NCI-H1694 treated with DMSO at 0.1 percent for 48 hours (cell line): Measurements from ENCODE around the gene PVALEF.

ENCODE experiments used
- DNase-seq: peaks from one replicate; lab custom pipeline; 2025; lab: John Stamatoyannopoulos, UW

Gene PVALEF

DNA sequence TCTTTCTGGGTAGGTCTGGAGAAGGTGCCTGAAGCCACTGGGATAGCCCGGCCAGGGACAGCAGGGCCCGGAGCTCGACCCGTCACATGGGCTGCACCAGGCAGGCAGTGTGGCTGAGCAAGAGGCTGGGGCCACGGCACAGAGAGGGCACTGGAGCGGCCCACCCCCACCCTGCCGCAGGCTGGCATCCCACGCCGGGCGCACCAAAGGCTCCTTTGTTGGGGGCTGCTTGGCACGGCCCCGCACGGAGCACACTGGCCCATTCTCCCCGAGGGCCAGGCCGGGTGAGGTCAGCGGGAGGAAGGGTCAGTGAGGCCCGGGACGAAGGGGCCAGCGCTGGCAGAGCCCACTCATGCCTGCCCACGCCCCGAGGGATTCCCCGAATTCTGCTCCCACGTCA is 36.5 kb upstream of the PVALEF start:
- DNase-seq, result no peak

DNA sequence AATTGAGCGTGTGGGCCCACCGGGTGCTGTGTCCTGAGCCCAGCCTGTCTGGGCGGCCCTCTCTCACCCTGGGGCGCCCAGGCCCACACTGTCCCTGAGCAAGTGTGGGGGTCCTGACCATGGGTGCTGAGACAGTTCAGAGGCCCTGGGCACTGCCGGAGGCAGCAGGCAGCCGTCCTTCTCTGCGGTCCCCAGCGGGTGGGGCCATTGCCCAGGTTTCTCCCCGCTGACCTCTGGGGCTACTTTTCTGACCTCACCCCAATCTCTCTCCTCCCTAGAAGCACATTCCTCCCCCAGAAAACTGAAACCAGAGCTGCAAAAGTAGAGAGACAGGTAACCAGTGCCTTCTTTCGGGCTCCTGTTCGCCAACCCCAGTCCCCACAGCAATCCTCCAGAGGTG is 36.0 kb upstream of the PVALEF start:
- DNase-seq, result no peak

DNA sequence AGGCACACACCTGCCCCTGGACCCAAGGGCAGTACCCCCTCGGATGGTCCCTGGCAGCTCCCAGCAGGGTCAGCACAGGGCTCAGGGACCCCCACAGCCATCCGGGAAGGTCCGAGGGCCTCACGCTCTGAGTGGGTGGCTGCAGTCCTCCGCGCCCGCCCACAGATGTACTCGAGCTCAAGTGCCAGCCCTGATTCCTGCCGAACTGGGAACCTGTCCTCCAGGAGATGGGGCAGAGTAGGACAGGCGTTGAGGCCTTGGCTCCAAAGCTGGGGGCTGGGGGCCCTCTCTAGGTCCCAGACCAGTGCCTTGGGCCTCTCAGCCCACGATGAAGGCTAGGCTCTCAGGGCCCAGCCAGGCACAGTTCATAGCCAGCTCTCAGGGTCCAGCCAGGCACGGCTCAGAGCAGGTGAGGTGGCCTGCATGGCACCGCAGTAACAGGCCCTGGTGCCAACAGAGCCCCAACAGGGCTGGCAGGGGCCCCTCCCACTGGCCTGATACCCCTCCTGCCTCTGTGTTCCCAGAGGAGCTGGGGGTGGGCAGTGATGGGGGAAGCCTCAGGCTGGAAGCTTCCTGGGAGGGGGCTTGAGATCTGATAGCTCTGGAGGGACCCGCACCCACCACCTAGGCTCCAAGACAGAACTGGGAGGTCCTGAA is 35.5 kb upstream of the PVALEF start:
- DNase-seq, result no peak

DNA sequence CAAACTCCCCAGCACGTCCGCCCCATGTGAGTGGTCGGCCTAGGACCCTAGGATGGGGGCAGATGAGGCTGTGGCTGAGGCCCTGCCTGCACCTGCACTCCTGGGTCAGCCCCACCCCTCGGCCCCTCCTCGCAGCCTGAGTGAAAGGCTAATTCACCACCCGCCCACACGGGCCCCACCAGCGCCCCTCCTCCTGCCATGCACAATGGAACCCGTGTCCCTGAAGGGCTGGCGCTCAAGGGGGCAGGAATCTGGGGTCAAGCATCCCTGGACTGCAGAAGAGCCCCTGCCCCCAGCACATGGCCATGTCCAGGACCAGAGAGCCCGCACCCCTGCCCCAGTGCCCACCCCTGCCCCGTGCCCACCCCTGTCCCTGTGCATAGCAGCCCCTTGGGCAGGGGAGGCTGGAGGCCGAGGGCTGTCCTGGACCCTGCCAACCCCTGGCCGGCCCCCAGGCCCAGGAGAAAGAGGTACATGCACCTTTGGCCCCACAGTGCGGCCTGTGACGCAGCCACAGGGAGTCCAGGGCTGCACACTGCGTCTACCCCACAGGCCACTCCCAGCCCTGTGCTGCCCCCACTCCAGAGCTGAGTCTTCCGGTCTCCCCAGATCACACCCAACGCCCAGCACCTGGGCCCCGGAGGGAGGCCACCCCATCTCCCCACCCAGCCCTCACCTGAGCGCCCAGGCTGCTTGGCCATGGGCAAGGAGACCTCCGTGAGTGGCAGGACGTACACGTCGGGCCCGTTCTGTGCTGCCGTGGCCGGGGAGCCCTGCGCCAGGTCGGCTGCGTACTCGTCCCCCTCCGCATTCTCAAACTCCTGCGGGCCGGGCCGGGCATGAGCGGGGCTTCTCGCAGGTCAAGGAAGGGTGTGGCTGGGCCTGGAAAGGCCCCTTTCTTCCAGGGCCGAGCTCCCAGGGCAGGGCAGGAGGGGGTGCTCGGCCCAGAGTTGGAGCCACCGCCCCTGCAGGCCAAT is 34.6 kb upstream of the PVALEF start:
- DNase-seq, result no peak

DNA sequence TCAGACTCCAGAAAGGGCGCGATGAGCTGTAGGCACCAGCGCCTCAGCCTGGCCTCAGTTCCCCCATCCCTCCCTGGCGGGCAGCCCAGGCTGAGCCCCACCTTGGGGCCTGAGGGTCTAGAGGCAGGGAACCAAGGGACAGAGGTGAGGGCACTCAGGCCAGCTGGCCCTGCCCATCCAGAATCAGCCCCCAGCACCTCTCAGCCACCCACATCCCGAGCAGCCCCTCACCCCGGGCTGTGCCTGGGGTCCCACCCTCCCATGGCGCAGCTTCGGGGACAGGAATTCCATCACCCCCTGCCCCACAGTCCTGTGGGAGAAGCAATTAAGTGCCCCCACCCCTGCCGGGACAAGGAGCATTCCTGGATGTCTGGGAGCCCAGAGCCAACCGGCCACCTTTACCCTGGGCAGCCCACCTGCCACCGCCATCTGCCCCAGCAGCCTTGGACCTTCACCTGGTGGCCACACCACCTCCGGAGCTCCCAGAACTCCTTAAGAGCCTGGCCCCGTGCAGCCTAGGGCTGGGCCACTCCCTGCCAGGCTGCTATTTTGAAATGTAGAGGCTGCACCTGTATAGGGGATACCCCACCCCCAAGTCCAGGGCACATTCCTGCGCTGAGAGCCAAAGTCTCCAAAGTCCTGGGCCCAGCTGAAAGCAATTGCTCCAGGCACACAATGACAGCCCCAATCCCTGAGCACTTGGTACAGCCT is 33.7 kb upstream of the PVALEF start:
- no peak for DNase-seq

DNA sequence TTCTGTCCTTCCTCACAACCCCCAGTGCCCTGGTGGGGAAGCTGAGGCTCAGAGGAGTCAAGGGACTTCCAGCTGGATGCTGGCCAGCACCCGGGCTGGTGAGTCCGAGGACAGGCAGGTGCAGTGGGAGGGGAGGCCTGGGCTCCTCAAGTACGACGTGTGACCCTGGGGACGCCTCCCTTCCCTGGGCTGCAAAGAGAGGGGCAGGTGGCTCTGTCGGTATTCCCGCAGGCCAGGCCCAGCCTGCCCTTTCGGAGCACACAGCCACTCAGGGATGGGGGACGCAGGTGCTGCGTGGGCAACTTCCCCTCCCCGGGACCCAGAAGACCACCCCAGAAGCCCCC is 33.1 kb upstream of the PVALEF start:
- no peak for DNase-seq

DNA sequence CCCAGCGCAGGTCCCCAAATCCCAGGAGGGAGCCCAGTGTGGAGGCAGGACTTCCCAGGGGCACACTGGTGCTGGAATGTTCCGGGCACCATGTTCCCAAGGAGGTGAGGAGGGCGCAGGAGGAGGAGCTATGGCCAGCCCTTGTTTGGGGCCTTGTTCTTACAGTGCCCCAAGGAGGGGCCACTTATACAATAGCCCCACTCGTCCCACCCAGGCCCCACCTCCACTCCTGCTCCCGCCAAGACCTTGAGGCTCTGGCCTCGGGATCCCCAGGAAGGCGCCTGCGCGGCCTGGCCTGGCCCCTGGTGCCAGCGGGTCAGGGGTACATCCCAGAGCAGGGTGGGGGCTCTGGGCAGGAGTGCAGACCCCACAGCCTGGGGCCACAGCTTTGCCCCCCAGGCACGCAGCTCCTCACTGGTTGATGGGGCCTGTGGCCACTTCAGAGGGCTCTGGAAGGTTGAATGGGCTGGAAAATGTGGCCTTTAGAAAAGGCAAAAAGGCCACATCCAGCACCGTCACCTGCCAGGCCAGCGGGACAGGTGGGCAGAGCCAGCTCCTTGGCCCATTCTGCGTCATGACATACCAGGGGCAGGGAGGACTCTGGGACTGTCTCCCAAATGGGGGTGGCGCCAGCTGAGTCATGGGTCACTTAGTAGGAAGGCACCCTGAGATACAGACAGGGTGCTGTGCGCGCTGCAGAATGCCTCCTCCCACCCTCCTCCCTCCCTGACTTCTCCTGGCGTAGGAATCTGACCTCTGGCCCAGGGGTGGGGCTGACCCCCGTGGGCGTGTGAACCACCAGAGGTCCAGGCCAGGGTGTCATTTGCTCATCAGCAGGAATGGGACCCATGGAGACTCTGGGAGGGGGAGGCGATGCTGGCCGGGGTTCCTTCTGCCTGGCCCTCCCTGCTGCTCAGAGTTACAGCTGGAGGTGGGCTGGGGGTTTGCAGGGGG is 32.3 kb upstream of the PVALEF start:
- no peak for DNase-seq

DNA sequence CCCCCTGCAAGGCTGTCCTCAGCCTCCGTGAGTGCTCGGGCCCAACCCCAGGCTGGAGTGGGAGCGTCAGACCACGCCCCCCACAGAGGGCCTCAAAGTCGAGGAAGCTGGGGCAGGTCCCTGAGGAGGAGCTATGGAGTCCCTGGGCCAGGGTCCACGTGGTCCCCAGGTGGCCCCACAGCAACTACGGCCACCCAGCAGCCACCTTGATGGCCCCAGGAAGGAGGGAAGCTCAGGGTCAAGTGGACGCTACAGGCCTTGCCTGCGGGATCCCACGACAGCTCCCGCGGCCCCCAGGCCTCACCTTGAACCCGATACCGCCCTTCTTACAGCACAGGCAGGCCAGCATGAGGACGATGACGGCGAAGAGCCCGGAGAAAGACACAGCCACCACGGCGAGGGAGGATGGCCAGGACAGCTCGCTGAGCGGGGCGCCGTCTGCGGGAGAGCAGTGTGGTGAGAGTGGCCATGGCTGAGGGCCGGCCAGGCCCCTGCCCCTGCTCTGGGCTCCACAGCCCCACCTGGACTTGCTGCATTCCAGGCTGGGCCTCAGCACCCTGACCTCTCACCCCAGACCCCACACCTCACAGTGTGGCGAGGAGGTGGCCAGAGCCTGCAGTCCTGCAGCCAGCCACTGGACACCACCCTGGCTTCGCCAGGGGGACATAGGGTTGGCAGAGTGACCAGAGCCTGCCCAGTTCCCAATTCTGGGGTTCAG is 31.1 kb upstream of the PVALEF start:
- no peak for DNase-seq

DNA sequence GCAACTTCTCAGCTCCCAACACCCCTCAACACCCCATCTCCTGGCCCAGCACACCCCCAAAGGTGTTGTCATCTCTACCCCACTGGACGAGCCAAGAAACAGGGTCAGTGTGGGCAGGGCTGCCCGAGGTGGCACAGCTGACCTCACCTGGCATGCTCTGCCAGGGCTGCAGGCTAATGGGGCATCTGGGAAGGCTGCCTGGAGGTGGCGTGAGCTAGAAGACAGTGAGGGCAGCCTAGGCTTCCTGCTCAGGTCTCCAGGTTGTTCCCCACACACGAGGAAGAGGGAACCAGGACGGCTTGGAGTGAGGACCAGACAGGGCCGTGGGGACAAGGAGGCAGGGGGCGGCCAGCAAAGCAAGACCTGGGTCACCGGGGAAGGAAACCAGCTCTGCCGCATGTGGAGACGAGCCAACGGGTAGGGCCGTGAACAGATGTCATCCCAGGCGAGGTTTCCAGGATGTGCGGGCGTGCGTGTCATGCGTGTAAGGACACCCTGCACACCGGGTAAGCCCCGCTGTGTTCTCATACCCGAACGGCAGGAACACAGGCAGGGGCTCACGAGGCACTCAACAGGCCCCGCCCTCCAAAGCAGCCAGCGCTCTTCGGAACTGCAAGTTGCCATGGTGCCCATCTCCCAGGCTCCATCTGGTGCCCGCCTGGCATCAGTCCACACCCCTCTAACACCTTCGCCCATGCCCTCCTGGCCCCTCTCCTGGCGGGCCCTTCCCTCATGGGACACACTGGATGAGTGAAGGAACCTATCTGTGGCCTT is 29.6 kb upstream of the PVALEF start:
- DNase-seq, result peak; percentile 89

DNA sequence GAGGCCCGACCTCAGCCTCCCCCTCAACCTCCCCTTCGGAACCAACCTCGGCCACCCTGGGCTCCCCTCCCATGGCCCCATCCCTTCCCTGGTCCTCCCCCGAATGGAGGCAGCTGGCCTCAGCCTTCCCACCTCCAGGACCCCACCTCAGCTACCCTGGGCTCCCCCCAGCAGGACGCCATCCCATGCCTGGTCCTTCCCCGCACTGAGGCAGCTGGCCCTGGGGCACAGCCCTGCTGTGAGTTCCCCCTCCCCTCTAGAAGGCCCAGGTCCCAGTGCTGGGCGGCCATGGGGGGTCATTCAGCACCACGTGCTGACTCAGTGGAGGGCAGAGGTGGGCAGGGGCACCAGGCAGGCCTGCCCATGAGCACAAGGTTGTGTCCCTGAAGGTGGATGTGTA is 28.9 kb upstream of the PVALEF start:
- no peak for DNase-seq

DNA sequence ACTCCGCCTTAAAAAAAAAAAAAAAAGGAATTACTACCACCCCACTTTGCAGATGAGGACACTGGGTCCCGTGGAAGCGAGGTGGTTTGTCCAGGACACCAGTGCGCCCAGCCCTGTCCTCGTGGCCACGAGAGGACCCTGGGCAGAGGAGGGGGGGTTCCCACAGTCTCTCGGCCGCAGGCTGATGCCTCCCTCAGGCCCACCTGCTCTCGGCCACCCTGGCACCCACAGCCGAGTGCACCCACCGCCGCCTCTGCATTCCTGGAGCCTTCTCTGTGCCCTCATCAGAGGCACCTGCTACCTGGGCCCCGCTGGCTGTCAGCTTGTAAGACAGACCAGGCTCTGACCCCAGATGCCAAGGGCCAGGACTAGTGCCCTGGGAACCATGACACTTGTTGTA is 28.1 kb upstream of the PVALEF start:
- DNase-seq, result no peak

DNA sequence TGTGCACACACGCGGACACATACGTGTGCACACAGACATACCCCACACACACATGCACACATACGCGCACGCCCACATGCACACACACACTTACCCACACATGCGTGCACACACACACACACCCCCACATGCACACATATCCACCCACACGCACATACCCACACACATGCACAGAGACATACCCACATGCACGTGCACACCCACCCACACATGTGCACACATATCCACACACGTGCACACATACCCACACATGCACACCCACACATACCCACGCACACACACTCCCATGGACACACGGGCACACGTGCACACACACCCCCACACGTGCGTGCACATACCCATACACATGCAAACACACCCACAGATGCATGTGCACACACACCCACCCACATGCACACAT is 27.2 kb upstream of the PVALEF start:
- DNase-seq, result no peak

DNA sequence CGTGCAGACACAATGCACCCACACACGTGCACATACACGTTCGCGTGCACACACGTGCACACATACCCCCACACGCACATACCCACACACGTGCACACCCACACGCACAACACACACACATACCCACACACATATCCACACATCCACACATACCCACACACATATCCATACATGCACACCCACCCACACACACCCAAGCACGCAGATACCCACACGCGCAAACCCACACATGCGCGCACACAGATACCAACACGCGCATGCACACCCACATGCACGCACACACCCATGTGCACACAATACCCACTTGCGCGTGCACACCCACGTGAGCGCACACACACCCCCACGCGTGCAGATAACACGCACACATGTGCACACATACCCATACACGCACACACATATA is 26.8 kb upstream of the PVALEF start:
- no peak for DNase-seq

DNA sequence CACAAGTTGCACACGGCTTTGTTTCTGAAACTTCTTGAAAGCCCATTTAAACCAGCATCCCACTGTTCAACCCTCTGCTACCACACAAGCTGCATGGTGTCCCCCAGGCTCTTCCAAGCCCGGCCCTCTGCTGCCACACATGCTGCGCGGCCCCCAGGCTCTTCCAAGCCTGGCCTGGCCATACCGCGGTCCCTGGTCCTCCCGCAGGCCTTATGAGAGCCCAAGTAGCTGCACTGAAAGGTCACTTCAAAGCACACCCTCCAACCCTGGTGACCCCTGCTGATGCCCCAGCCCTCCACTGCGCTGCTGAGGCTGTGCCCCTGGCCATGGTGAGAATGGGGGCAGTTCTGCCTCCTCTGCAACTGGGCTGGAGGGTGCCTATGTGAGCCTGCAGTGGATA is 25.9 kb upstream of the PVALEF start:
- no peak for DNase-seq

DNA sequence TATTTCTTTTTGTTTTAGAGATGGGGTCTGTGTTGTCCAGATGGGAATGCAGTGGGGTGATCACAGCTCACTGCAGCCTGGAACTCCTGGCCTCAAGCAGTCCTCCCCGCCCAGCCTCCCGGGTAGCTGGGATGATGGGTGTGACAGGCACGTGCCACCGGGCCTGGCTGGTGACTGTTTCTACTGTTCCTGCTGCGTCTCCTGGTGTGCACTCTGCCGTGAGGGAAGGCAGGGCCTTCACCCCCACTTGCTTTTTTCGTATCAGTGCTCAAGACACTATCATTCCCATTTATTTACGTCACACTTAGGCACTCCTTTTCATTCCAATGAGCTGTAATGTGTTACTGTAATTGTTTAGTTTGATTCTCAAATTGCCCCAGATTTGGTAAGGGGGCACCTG is 25.3 kb upstream of the PVALEF start:
- DNase-seq, result no peak

DNA sequence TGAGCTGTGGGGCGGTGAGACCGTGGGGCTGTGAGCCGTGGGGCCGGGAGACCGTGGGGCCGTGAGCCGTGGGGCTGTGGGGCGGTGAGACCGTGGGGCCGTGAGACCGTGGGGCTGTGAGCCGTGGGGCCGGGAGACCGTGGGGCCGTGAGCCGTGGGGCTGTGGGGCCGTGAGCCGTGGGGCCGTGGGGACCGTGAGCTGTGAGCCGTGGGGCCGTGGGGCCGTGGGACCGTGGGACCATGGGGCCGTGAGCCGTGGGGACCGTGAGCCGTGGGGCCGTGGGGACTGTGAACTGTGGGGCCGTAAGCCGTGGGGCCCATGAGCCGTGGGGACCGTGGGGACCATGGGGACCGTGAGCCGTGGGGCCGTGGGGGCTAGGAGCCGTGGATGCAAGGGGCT is 24.6 kb upstream of the PVALEF start:
- DNase-seq, result no peak

DNA sequence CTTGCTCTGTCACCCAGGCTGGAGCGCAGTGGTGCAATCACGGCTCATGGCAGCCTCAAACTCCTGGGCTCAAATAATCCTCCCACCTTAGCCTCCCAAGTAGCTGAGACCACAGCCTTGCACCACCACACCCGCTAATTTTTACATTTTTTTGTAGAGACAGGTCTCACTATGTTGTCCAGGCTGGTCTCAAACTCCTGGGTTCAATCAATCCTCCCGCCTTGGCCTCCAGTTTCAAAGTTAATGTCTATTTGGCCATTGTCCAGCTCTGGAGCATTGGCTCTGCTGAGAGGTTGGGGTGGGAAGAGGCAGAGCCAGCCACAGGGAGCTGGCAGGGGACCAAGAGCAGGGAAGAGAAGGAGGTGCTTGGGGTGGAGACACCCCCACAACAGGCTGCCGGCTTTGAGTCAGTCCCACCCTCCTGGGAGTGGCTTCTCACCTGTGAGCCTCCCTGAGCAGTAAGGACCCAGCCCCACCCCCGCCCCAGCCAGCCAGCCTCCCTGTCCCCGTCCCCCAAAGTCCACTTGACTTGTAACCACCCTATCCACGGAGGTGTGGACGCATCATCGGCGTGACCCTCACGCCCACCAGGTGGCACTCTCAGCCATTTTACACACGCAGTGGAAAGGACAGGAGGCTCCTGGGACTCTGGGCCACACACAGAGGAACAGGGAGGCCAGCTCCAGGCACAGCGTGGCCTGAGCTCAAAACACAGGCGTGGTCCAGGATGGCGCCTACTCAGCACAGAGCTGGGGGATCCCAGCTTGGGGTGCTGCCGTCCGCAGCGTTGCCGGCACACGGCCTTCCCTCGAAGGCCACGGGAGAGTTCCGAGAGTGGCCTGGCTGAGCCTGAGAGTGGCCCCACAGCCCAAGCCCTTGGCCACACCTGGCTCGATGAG is 22.8 kb upstream of the PVALEF start:
- DNase-seq, result peak; percentile 52

DNA sequence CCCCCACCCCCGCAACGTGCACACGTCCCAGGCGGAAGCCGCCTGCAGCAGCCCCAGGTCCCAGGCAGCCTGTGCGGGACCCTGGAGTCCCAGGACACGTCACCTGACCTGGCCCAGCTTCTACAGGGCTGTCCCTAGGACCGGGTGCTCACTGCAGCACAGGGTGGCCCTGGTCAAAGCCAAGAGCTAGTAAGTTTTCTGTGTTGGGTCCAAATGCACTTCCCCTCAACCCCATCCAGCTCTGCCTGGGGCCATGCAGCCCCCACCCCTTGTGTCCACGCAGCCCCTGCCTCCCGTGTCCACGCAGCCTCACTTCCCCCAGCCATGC is 22.1 kb upstream of the PVALEF start:
- no peak for DNase-seq

DNA sequence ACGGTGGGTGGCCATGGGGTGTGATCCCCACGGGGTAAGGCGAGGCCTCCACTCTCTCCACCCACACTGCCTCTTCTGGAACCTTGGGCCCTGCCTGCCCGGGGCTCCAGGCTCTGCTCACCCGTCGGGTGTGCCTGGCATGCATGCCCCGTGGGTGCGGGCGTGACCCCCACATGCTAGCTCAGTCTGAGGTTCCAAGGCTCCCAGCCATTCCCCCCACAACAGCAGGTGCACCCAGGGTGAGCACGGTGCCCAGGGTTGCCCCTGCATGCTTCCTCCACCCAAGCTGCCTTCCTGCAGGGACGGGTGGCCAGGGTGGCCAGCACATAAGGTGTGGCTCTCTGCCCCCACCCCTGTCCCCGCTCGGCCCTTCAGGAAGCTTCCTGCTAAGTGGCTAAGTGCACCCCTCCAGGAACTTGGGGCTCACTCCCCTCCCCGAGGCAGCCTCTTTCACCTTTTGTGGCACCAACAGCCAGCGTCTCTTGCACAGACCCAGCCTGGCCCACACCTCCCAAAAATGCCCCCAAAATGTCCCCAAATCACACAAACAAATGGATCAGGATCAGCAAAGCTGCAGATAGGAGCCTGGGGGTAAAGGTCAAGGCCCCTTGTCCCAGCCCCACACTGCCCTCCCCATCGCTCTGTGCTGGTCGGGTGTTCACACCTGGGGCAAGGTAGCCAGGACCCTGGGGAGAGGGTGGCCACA is 21.4 kb upstream of the PVALEF start:
- DNase-seq, result no peak
